Choroid plexus epithelial cell (primary cell): Measurements from ENCODE around the gene COL25A1.

Source experiments
- DNase-seq: peaks from one replicate; pipeline ENCODE4 v3.0.0-alpha.2; 2010; ENCODE audit warnings: low read depth
- H3K4me3 ChIP-seq: 2 replicates; pipeline ENCODE4 v1.5.1; 2011; ENCODE audit warnings: low read depth, mild to moderate bottlenecking, control low read depth, low read length, moderate library complexity
- TF ChIP-seq, protein P1 (sequence below): conservative IDR thresholded peaks from 2 replicates; pipeline ENCODE4 v1.5.1; 2011; ENCODE audit warnings: low read depth, mild to moderate bottlenecking, control low read depth, inconsistent platforms, low read length, moderate library complexity

Gene COL25A1

DNA sequence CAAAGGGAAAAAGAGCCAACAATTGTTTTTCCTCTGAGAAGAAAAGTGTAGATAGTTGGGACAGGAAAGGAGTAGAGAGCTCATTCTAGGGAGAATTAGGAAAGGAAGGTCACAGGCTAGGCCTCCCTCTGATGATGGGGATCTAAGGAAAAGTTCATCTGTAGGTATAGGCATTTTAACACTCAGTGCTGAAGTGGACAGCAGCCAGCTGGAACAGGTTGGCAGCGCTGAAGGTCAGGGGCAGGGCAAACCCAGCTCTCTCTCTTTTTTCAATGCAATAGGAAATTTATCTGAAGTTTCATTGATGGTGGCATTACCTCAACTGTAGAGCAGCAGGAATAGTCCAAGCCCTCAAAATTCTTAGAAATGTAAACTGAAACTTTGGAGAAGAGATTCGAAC lies 441.1 kb downstream of the COL25A1 start:
- H3K4me3 ChIP-seq: no peak overlapping the region
- TF ChIP-seq, protein P1, sequence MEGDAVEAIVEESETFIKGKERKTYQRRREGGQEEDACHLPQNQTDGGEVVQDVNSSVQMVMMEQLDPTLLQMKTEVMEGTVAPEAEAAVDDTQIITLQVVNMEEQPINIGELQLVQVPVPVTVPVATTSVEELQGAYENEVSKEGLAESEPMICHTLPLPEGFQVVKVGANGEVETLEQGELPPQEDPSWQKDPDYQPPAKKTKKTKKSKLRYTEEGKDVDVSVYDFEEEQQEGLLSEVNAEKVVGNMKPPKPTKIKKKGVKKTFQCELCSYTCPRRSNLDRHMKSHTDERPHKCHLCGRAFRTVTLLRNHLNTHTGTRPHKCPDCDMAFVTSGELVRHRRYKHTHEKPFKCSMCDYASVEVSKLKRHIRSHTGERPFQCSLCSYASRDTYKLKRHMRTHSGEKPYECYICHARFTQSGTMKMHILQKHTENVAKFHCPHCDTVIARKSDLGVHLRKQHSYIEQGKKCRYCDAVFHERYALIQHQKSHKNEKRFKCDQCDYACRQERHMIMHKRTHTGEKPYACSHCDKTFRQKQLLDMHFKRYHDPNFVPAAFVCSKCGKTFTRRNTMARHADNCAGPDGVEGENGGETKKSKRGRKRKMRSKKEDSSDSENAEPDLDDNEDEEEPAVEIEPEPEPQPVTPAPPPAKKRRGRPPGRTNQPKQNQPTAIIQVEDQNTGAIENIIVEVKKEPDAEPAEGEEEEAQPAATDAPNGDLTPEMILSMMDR: no peak
- peak; percentile 35 for DNase-seq

DNA sequence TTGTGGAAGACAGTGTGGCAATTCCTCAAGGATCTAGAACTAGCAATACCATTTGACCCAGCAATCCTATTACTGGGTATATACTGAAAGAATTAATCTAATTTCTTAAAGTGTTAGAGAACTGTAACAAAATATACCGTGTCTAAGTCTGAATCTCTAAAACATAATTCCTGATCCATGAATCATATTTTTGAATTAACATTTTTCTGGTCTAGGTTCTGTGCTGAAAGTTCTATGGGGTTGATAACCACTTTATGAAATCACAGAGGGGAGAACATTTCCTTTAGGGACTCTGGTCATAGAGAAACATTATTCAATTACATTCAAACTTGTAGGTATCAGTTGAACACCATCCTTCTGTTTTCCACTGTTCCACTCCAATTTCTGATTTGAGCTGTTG lies 447.7 kb downstream of the COL25A1 start:
- TF ChIP-seq, protein P1: no peak
- H3K4me3 ChIP-seq: no peak overlapping the region
- DNase-seq: peak; percentile 16

DNA sequence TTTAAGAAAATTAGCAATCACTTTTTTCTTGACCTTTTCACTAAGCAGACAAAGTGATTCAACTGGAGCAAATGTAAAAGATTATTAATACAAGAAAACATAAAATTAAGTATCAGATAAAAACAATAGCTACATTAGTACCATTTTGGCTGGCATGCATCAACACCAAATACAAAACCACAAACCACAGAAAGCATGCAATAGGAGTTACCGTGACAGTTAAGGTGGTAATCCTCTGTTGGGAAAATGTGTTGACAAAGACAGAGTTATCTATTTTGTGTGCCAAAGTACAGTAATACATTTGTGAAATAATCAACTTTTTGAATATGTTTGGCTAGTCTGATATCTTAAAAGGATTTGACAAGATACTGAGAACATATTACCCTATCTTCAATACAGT lies 449.8 kb downstream of the COL25A1 start:
- TF ChIP-seq, protein P1: no peak
- no peak for DNase-seq
- no peak overlapping the region for H3K4me3 ChIP-seq

DNA sequence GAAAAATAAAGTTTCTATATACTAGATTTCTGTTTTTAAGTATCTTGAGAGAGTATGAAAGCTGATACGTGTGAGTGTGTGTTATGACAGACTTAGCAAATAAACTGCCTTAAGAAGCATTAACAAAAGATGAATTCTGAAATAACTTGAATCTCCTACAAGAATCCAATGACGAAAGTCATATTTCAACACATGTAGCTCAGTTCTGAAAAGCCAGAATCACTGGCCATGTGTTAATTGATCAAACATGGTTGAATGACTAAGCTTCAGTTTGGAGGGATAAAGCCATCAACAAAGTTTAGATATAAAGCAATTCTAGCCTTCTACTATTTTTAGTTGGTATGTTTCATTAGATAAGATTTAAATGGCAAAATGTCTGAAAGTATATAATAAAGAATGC lies 451.1 kb downstream of the COL25A1 start:
- TF ChIP-seq, protein P1: no peak
- no peak overlapping the region for H3K4me3 ChIP-seq
- DNase-seq: peak; percentile 13

DNA sequence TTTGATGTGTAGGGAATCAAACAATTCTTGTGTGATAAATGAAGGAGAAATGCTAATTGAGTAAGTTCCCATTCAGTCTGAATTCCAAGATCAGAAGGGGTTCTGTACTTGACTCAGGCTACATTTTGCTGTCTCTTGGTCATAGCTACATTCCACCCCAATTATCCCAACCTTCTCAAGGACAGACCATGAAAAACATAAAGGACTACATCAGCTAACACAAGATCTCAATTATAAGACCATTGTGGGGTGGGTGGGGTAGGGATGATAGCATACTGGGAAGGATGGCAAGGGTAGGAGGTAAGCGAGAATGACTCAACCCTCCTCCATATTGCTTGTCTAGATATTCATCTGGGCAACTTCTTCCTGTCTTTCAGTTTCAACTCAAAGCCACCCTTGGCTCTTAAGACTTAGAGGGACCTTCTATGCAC lies 452.2 kb downstream of the COL25A1 start:
- DNase-seq: no peak
- TF ChIP-seq, protein P1: no peak
- H3K4me3 ChIP-seq: no peak overlapping the region

DNA sequence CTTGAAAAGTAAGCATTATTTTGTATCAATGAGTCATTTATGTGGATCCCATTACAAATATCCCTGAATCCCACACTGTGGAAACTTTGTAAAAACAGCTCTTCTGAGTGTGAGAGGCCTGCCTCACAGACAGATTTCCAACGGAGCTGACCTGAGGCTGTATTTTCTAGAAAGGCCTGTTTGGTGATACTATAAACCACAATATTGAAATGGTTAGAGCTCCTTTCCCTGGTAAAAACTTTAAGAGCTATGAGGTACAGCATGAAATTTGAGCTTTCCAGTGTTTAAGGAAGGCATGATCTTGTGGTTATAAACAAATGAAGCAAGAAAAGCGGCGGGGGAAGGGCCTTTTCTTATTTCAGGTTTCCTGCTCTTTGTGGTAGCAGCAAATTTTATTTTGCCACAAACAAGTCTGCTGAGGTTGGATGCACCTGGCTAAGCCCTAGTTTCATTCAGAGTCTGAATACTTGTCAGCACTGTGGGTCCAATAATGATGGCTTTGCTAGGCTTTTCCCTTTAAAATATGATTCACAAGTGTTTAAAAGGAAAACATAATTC lies 452.8 kb downstream of the COL25A1 start:
- no peak overlapping the region for H3K4me3 ChIP-seq
- DNase-seq: peak; percentile 80
- TF ChIP-seq, protein P1: no peak

DNA sequence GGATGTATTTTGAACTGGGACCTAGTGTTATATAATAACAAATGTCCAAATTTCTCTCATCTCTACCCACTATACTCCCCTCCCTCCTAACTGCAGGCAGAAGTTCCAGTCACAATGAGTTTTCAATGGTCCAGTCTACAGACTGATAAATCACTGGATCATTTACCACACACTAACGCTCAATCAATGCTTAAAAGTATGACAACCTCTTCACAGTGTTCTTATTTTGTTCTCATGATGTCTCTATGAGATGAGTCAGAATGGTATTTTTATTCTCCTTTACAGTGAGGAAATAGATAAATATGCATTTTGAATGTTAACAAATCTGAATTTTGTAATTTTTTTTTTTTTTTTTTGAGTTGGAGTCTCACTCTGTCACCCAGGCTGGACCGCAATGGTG lies 455.9 kb downstream of the COL25A1 start:
- peak; percentile 36 for DNase-seq
- no peak overlapping the region for H3K4me3 ChIP-seq
- TF ChIP-seq, protein P1: no peak
